ENCODE data around the gene PLBD2.

DNA sequence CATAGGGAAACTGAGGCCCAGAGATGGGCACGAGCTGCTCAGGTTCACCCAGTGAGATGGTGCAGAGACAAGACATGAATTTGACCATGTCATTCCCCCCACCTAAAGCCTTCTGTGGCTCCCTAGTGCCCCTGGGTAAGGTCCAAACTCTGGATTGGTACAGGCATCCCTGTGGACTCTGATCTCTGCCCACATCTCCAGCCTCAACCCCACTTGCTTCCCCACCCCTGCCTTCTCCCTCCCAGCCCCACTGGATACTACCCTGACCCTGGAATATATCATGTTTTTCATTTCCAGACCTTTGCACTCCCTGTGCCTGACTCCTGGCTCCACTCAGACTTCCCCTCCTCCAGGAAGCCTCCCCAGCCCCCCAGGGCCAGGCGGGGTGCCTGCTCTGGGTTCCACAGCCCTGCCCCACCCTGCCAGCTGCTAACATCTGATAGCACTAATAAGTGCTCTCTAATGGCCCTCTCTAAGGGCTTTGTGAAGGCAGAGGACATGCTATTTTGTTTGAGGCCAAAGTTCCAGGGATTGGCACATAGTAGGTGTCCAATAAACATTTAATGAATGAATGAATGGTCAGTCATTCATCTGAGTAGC is 62.7 kb downstream of the PLBD2 start:
- TF ChIP-seq, protein P1, sequence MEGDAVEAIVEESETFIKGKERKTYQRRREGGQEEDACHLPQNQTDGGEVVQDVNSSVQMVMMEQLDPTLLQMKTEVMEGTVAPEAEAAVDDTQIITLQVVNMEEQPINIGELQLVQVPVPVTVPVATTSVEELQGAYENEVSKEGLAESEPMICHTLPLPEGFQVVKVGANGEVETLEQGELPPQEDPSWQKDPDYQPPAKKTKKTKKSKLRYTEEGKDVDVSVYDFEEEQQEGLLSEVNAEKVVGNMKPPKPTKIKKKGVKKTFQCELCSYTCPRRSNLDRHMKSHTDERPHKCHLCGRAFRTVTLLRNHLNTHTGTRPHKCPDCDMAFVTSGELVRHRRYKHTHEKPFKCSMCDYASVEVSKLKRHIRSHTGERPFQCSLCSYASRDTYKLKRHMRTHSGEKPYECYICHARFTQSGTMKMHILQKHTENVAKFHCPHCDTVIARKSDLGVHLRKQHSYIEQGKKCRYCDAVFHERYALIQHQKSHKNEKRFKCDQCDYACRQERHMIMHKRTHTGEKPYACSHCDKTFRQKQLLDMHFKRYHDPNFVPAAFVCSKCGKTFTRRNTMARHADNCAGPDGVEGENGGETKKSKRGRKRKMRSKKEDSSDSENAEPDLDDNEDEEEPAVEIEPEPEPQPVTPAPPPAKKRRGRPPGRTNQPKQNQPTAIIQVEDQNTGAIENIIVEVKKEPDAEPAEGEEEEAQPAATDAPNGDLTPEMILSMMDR (conservative IDR thresholded peaks at IDR 0.05; ENCODE audit: low read length): no peak
- TF ChIP-seq EZH2phosphoT487 (IDR thresholded peaks at IDR 0.05; ENCODE audit: borderline replicate concordance): no peak

Data from Loucy (cell line).